Kidney glomerular epithelial cell (primary cell): ENCODE measurements around the gene SYNE1.
"Not testable (repeated sequence)": the region's sequence is repeated elsewhere in the genome, so short reads cannot be mapped to it uniquely, and the experiment has no call there.

Source experiments
- DNase-seq: peaks from one replicate; lab custom pipeline; 2025; lab: John Stamatoyannopoulos, UW

SYNE1 gene

DNA sequence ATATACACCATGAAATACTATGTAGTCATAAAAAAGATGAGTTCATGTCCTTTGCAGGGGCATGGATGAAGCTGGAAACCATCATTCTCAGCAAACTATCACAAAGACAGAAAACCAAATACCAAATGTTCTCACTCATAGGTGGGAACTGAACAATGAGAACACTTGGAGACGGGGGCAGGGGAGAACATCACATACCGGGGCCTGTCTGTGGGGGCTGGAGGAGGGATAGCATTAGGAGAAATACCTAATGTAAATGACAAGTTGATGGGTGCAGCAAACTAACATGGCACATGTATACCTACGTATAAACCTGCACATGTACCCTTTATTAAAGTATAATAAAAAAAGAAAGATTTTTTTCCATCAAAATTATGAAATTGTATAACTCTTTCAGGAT is 22.4 kb downstream of the SYNE1 start:
- not testable (repeated sequence) for DNase-seq

DNA sequence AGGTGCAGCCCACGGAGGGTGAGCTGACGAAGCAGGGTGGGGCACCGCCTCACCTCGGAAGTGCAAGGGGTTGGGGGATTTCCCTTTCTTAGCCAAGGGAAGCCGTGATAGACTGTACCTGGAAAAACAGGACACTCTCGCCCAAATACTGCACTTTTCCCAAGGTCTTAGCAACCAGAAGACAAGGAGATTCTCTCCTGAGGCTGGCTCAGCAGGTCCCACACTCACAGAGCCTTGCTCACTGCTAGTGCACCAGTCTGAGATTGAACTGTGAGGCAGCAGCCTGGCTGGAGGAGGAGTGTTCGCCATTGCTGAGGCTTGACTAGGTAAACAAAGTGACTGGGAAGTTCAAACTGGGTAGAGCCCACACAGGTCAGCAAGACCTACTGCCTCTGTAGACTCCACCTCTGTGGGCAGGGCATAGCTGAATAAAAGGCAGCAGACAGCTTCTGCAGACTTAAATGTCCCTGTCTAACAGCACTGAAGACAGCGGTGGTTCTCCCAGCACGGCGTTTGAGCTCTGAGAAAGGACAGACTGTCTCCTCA is 28.0 kb downstream of the SYNE1 start:
- no peak for DNase-seq

- DNase-seq, result no peak
Measured at GRCh38 chr6:152605941-152606340, 31.2 kb downstream of the SYNE1 start.

DNA sequence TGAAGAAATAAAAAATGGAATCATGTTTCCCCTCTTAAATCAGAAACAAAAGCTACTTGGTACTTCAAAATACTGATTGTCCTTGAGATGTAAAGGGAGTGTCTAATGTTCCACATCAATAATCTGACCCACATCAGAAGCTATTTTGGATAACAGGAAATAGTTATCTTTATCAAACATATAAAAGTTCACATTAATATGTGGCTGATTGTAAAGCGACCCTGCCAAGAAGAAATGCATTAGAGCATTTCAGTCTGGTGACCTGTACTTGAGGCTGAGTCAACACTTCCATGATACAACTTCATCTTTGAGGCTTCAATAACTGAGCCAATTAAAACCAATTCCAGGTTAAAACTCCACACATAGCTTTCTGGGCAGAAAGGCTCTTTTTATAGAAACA is 31.8 kb downstream of the SYNE1 start:
- no peak for DNase-seq

GRCh38 chr6:152603911-152604310 is 33.3 kb downstream of the SYNE1 start:
- no peak for DNase-seq

DNA sequence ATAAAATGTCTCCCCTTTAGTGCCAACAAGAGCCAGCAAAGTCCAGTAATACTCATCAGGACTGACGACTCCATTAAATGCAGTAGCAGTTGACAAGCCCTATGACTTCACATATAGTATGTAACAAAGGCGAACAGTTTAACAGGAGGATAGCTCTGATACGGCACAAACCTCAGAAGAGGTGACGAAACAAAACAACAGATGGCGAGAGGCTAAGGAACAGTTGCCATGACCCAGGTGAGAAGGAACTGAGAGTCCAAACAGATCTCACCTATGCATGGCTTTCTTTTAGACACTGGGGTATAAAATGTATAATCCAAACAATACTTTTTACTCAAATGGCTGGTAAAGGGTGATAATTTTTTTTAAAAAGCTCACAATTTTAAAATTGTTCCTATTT is 37.1 kb downstream of the SYNE1 start:
- DNase-seq, result no peak

- DNase-seq, result no peak
Measured at GRCh38 chr6:152598901-152599537, 38.1 kb downstream of the SYNE1 start.

- DNase-seq, result no peak
Measured at GRCh38 chr6:152598421-152598820, 38.7 kb downstream of the SYNE1 start.

- no peak for DNase-seq
Measured at GRCh38 chr6:152596726-152597125, 40.4 kb downstream of the SYNE1 start.

DNA sequence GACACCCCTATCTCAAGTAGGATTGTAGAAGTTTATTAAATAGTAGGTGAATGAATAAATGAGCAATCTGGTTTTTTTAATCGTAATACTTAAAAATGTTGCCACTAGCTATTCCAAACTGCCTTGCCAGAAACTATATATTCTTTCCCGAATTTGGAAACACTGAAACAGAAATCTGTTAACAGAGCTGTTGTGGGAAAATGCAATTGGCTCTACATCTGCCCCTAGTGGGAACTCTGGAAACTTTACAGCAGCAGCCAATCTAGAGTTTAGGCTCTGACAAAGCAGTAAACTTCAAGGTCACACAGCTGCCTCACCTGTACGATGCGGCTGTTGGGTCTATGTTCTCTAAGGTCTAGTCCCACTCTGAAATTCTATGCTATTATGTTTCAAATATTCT is 41.7 kb downstream of the SYNE1 start:
- DNase-seq, result no peak

DNA sequence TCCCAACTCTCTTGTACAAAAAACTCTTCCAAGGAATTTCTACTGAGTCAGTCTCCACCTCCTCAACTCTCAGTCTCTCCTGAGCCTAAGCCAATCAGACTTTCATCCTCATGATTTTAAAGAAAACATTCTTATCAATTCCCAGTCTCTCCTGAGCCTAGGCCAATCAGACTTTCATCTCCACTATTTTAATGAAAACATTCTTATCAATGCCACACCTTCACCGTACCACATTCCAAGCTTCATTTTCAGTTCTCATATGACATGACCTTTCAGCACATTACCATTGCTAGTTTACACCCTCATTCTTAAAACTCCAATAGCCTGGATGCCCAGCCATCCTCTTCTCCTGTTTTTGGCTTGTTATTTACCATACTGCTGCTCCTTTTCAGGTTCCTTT is 42.5 kb downstream of the SYNE1 start:
- no peak for DNase-seq

- no peak for DNase-seq
Measured at GRCh38 chr6:152588456-152588855, 48.7 kb downstream of the SYNE1 start.

- no peak for DNase-seq
Measured at GRCh38 chr6:152587473-152587872, 49.7 kb downstream of the SYNE1 start.

DNA sequence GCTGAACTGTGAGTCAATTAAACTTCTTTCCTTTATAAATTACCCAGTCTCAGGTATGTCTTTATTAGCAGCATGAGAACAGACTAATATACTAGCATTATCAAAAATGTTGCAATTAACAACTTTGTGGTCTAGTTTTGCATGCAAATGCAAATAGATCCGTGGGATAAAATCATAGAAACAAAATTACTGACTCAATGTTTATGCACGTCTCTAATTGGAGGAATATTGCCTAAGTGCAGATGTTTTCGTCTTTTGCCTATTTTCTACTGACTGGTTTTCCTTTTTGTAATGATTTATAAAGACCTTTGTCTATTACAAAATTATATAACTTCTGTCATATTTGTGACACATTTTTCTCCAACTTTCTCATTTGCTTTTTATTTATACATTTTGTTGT is 51.9 kb downstream of the SYNE1 start:
- DNase-seq, result no peak

- no peak for DNase-seq
Measured at GRCh38 chr6:152583888-152584287, 53.3 kb downstream of the SYNE1 start.

DNA sequence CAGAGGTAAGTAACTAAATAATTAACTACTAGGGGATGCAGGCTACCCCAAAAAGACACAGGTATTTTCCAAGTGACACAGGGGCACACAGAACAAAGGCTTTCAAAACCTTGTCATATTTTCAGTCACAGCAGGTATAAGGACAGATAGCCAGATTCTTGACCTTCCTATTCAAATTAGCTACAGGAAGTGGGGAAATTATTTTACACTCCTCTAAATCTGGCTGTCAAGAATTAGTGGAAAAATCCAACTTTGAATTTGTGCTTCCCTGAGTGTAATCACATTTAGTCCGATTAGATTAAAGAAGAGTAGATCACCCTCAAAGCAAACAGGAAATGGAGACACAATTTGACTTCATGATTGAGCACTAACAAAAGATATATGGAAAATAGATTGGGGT is 60.6 kb downstream of the SYNE1 start:
- no peak for DNase-seq

DNA sequence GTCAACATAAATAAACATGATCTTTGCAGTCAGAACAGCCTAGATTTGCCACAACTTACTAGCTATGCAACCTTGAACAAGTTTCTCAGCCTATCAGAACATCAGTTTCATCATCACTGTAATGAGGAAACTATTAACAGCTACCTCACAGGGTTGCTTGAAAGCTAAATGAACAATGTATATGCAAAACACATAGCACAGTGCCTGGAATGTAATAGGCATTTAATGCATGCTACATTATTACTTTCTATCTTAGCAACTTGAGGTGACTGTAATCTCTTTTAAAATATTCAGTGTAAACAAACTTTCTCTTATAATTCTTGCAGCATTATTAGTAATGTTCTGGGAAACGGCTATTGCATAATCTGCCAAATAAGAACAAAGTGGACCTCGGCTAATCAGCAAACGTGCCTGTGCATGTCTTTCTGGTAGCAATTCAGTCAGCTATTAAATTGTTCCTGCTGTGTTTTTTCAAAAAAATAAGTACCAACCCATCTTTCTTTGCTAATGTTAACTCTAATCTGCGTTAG is 61.5 kb downstream of the SYNE1 start:
- no peak for DNase-seq

- DNase-seq, result no peak
Measured at GRCh38 chr6:152575161-152575560, 62.0 kb downstream of the SYNE1 start.

DNA sequence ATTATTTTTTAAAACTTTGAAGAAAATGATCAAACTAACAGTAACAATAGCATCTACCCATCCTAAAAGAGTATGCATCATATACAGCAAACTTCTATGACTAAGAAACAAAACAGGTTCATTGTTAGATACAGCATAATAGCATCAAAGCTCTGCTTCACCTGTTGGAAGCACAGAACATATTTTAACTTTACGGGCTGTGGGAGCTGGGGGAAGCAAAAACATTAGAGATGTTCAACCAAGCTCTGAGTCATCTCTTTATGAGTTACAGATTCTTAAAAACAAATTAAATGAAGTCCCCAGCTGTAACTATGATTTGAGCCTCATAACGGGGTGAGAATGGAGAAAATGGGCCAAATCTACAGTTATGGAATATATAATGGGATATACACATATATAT is 63.4 kb downstream of the SYNE1 start:
- DNase-seq, result peak; percentile 56

GRCh38 chr6:152572338-152573088 is 64.6 kb downstream of the SYNE1 start:
- DNase-seq, result peak; percentile 56

GRCh38 chr6:152571943-152572337 is 65.2 kb downstream of the SYNE1 start:
- no peak for DNase-seq

DNA sequence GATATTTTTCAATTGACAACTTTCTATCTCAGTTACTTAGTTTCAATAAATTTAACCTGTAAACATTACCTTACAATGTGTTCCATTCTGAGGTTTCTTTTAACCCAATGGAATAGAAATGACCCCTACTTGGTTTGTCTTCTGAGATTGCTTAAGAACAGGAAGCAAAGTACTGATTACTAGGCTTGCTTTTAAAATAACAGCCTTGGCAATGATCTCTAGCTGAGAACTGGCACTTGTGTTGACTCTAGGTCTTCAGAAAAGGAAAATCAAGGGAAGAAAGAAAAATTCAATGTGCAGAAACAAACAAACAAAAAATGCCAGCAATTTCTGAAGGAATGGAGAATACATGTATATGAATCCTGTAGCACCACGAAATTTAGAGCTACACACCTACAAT is 66.1 kb downstream of the SYNE1 start:
- no peak for DNase-seq

- no peak for DNase-seq
Measured at GRCh38 chr6:152566103-152566875, 70.9 kb downstream of the SYNE1 start.
